M059J (cell line): ENCODE data around the gene LAMA2. TPM values are rescaled to one million over a fixed set of nuclear protein-coding genes. Genes with fewer than 3 reads are reported as not detected.

Experiments used
- DNase-seq: peaks from one replicate; pipeline ENCODE4 v3.0.0-alpha.2; 2012; ENCODE audit warnings: low read depth
- total RNA-seq: library from RNA; depleted of rRNA; stranded (reverse); fragments of >200 nt; shearing (Covaris generic); gene quantifications from 2 replicates; pipeline ENCODE4 v1.2.3, GENCODE V29; 2014

LAMA2 gene
- total RNA-seq, 1 experiment from 2014 or later: 3.8 TPM

DNA sequence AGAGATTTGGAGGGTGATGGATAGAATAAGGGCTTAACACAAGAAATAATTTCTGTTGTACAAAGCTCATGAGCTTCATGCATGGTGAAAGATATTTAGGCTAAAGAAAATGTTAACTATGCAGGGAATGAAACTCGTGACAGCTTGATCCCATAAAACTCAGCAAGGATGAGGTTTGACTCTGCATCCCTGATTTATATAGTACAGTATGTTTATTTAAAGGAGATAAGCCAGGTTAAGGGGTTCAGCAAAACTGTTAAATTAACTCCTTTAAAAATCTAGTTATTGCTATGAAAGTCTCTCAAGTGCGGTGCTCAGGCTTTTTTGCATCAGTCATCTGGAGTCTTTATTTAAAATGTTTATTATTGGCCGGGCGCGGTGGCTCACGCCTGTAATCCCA, 326.4 kb downstream of the LAMA2 start:
- DNase-seq: peak; percentile 56

DNA sequence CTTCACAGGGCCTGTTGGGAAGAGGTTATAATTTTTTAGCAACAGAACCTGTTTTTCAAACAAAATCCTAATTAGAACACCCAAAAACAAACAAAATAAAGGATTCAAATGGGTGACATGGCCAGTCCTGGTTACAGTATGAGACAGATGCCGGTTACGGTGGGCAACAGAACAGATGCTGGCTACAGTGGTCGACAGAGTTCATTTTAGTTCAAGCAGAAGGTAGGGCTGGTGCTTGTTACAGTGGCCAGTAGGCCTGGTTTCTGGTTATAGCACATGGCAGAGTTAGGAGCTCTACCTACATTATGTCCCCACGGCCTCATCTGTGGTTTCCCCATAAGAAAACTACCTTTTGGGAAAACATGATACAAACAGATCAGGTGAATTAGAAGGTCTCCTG, 327.7 kb downstream of the LAMA2 start:
- DNase-seq: no peak

- no peak for DNase-seq
Observed at GRCh38 chr6:129211626-129212025, 328.7 kb downstream of the LAMA2 start.

DNA sequence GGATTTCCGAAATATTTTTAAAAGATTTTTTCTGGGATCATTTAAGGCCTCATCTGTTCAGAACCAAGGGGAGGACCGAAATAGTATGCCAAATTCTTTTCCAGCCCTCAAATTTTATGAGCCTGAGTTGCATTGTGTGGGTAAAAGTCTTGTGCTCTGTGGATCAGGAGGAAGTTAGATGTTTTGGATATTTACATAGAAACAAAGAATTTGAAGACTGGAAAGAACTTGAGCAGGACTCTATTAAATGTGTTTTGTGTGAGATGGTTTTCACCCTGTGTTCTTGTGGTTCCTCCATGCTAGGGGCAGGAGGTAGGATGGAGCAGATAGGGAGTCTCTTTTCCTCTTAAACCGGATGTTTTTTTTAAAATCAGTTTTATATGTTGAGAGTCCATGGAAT, 329.1 kb downstream of the LAMA2 start:
- DNase-seq: peak; percentile 55

GRCh38 chr6:129215246-129215645, 332.3 kb downstream of the LAMA2 start:
- DNase-seq: no peak

- no peak for DNase-seq
Observed at GRCh38 chr6:129215916-129216520, 333.1 kb downstream of the LAMA2 start.

GRCh38 chr6:129217701-129218100, 334.8 kb downstream of the LAMA2 start:
- DNase-seq: no peak

GRCh38 chr6:129233458-129234134, 350.7 kb downstream of the LAMA2 start:
- no peak for DNase-seq

DNA sequence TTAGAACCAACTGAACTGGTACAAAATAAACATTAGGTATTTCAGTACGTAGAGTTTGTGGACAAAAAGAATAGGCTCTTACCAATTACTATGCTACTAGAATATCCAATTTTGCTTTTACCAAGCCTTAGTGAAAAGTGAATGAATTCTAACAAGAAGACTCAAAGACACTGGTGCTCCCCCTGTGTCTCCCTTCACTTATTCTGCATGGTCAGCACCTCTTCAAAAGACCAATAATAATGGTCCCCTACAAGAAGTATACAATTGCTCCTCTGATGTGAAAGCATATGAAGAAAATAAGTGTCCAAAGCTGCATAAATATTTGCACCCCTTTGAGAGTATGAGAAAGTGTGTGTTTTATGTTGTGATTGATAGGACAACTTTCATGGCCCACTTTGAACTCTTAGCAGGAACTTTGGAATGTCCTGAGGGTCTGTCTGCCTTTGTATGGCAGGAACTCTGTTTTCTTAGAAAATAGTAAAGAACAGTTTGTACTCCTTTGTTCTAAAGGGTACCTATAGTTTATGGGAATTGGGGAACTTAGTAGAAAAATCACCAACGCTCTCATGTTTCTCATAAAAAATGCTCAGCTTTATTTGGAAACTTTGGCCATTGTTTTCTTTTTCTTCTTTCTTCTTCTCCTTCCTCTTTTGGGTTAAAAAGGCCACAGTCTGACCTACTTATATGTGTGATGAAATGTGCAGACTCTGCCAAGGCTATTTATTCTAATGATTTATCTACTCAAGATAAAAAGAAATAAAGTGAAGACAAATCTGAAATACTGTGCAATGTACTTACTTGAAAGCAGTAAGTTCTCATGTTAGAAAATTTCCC, 352.4 kb downstream of the LAMA2 start:
- no peak for DNase-seq

DNA sequence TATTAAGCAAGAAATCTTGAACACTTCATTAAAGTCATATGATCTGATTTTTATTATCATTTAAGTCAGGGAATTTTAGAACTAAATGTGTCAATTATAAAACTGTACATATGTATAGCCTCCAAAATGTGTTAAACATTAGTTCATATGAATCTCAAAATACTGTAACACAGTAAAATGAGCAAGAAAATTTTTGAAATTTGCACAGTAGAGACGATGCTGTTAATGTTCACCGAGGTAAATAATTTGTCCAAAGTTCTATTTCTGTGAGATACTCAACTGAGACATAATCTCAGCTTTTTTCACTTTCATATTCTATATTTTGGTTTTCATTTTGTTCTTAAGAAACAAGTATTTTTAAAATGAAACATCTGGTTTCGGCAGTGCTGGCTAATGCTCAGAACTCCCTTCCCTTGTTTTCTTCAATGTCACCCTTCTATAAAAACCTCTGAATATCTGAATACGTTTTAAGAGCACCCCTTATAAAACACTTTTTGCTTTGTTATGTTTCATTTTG, 353.1 kb downstream of the LAMA2 start:
- no peak for DNase-seq

DNA sequence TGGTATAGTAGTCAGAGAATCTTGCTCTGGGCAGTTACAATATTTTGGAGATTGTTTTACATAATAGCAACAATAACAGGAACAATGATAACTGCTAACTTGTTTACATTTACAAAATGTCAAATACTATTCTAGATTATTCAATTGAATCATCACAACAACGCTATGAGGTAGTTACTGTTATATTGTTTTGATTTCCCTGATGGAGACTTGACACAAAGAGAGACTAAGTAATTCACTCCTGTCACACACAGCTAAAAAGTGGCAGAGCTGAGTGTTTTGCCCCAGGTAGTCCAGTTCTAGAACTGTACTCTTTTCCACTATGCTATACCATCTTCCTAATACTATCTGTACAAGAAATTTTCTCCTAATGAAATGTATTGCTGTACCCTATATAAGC, 356.1 kb downstream of the LAMA2 start:
- DNase-seq: no peak

GRCh38 chr6:129239825-129240491, 357.0 kb downstream of the LAMA2 start:
- DNase-seq: no peak

GRCh38 chr6:129240492-129240853, 357.5 kb downstream of the LAMA2 start:
- no peak for DNase-seq

DNA sequence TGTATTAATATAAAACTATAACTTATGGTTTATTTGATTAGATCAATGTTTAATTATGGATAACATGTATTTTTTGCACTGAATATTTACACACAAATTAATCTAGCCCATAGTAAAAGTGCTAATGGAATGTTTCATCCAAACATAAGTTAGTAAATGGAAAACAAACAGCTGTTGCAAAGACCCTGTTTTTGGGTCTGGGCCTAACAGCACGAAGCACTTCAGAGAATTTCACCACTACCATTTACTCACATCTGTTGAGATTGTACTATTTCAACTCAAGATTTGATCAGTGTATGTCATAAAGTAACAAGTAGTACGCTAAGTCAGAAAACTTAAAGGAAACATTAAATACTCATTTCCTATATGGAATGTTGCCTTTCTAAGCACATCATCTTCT, 359.6 kb downstream of the LAMA2 start:
- DNase-seq: no peak

GRCh38 chr6:129243377-129243776, 360.4 kb downstream of the LAMA2 start:
- DNase-seq: no peak

- no peak for DNase-seq
Observed at GRCh38 chr6:129248946-129249345, 366.0 kb downstream of the LAMA2 start.

DNA sequence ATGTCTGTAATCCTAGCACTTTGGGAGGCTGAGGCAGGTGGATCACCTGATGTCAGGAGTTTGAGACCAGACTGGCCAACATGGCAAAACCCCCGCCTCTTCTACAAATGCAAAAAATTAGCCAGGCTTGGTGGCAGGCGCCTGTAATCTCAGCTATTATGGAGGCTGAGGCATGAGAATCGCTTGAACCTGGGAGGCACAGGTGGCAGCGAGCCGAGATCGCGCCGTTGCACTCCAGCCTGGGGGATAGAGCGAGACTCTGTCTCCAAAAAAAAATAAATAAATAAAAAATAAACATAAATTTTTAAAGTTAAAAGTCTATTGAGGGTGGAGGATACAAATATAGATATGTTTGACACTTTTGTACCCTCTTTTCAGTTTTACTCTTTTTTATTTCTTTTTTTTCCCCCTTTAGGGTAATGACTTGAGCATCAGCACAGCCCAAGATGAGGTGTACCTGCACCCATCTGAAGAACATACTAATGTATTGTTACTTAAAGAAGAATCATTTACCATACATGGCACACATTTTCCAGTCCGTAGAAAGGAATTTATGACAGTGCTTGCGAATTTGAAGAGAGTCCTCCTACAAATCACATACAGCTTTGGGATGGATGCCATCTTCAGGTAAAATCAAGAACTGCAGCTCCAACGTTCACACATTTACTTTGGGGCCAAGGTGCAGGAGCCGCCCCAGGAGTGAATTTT, 368.9 kb downstream of the LAMA2 start:
- peak; percentile 75 for DNase-seq

DNA sequence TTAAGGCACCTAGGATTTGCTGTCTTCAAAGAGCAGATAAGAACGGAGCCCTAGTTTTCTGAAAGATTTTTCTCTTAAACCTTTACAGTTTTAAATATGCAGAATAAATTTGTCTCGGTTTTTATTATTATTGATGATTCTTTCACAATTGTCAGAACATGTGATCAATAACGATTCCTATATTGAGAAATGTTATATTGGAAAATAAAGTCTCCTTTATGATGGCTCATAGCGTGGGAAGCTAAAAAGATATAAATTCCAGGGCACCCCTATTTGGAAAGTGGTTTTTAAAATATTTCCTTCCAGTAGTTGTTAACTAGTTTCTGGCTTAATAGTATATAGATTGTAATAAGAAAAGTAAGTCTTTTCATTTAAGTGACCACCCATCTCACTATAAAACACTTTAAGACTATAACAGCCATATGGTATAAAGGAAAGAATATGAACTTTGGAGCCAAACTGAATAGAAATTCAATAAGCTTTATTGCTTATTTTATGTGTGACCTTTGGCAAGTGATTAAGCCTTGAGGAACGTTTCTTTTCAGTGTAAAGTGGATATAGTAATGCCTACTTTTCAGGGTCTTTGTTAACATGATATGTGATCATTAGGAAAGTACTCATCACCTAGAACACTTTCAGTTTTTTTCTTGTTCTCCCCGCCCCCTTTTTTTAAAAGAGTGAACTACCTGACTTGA, 369.6 kb downstream of the LAMA2 start:
- peak; percentile 15 for DNase-seq

- no peak for DNase-seq
Observed at GRCh38 chr6:129253242-129253641, 370.3 kb downstream of the LAMA2 start.

DNA sequence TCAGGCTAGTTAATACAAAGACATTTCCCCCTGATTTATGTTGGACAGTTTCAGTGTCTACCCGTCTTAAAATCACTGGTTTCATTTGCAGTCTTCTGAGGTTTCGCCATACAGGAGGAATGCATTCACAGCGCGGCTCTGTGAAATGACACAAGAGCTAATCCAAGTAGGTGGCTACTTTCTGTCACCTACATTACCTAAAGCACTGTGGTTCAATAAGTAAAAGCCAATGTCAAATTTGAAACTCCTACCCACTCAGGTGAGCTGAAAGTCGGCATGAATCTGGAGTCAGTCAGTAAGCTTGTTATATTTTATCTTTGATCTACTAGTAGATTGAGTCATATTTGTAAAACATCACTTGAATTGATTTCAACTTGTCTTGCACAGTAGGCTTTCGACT, 370.8 kb downstream of the LAMA2 start:
- no peak for DNase-seq

DNA sequence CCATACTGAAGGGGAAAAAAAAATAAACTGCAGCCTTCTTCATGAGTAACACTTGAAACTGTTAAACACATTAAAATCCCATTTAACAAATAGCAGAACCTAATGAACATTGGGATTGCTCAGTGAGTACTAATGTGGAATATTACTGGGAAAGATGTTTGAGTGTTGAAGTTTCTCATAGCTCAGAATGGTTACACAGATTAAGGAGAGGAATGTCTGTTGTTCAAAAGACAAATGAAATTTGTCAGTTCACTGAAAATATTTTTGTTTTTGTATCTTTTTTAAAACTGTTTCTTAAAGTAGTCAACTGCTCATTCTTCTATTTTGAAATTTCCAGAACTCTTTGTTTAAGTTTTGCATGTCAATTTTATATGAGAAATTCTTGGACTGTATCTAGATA, 374.3 kb downstream of the LAMA2 start:
- no peak for DNase-seq
